PFSK-1 (cell line): ENCODE measurements around the gene ATRNL1.

Source experiments
- FOXP2 ChIP-seq: optimal IDR thresholded peaks from 2 replicates; pipeline ENCODE3; 2011; ENCODE audit warnings: borderline replicate concordance, control low read depth, inconsistent platforms; ENCODE audit not compliant: insufficient read depth; ENCODE audit errors: extremely low read length, extremely low read depth
- POLR2AphosphoS5 ChIP-seq: IDR thresholded peaks from 2 replicates; pipeline ENCODE4 v1.6.1; 2012; ENCODE audit warnings: low read depth, mild to moderate bottlenecking, control low read depth, low read length, moderate library complexity
- REST ChIP-seq, 2 experiments: IDR thresholded peaks; 2 replicates each; pipeline versions ENCODE4 v1.6.1 to v1.8.0; 2011 to 2012; ENCODE audit warnings: low read depth in 2 of 2, low read length in 2 of 2, control low read depth in 1 of 2, inconsistent platforms in 1 of 2, mild to moderate bottlenecking in 1 of 2, moderate library complexity in 1 of 2; ENCODE audit not compliant: insufficient read depth in 1 of 2
- SIN3A ChIP-seq: IDR thresholded peaks from 2 replicates; pipeline ENCODE4 v1.6.1; 2012; ENCODE audit warnings: mild to moderate bottlenecking, low read length, moderate library complexity, borderline replicate concordance; ENCODE audit not compliant: insufficient read depth
- TAF1 ChIP-seq: IDR thresholded peaks from 2 replicates; pipeline ENCODE4 v1.6.1; 2012; ENCODE audit warnings: low read length, control low read depth, borderline replicate concordance; ENCODE audit not compliant: insufficient read depth

ATRNL1 gene

DNA sequence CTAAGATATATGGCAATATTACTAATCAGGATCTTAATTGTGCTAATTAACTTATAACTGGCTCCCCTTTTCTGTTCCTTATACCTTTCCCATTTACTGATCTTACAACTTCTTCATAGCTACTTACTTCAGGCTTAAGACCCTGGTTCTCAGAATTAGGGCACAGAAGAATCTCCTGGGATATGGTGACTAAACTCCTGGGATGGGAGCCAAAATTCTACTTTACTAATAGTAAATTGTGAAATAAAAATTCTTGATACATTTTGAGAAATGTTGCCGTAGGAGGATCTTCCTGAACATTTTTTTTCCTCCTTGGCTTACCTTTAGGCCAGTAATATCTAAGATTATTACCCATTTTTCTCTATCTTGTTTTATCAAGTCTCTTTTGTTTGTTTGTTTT is 309.5 kb downstream of the ATRNL1 start:
- TF ChIP-seq REST (IDR thresholded peaks at IDR 0.05; ENCODE audit: insufficient read depth in 1 of 2, low read depth in 2 of 2, low read length in 2 of 2) (no peak), FOXP2 (no peak), SIN3A (no peak), POLR2AphosphoS5 (no peak), TAF1 (no peak)

DNA sequence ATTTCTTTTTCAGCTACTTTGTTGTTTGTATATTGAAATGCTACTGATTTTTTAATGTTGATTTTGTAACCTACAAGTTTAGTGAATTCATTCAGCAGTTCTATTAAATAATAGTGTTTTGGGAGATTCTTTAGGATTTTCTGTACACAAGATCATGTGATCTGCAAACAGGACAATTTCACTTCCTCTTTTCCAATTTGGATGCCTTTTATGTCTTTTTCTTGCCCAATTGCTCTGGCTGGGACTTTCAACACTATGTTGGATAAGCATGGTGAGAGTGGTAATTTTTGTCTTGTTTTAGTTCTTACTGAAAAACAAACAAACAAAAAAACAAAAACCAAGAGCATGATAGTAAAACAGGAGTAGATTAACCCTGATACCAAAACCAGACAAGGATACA is 316.2 kb downstream of the ATRNL1 start:
- TF ChIP-seq TAF1: no peak
- TF ChIP-seq SIN3A: no peak

DNA sequence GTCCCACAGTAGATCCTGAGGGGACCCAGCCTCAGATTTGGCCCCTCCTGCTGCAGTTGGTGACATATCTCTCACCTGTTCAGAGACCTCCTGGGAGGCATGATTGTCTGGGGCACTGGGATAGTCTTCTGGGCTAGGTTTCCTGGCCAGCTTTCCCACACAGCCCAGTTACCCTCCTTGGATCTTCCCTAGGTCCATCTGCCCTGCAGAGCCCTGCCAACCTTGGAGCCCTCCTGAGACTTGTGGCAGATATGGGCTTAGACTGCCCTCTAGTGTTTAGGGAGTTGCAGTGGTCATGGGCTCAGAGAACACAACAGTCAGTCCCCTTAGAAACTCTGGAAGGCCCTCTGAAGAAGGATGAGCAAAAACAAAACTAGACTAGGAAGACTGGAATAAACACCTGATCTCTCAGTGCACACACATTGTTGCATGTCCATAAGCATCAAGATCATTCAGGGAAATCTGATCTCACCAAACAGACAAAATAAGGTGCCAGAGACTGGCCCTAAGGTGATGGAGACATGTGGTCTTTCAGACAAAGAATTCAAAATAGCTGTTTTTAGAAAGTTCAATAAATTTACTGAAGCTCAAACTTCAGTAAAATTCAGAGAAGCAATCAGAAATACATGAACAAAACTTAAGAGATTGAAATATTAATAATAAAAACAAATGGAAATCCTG is 324.6 kb downstream of the ATRNL1 start:
- TF ChIP-seq REST (IDR thresholded peaks at IDR 0.05; ENCODE audit: insufficient read depth in 1 of 2, low read depth in 2 of 2, low read length in 2 of 2) (no peak), POLR2AphosphoS5 (no peak)

DNA sequence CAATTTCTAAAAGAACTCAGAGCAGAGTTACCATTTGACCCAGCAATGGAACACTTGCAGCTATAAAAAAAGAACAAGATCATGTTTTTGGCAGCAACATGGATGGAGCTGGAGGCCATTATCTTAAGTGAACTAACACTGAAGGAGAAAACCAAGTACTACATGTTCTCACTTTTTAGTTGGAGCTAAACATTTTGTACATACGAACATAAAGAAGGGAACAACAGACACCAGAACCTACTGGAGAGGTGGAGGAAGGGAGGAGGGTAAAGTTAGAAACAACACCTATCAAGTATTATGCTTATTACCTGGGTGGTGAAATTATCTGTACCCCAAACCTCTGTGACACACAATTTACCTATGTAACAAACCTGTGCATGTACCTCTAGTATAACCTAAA is 329.5 kb downstream of the ATRNL1 start:
- TF ChIP-seq SIN3A (no peak), REST (IDR thresholded peaks at IDR 0.05; ENCODE audit: insufficient read depth in 1 of 2, low read depth in 2 of 2, low read length in 2 of 2) (no peak), TAF1 (no peak), POLR2AphosphoS5 (no peak), FOXP2 (no peak)

GRCh38 chr10:115427611-115428010 is 334.4 kb downstream of the ATRNL1 start:
- TF ChIP-seq SIN3A (no peak), POLR2AphosphoS5 (no peak), FOXP2 (no peak), TAF1 (no peak), REST (IDR thresholded peaks at IDR 0.05; ENCODE audit: insufficient read depth in 1 of 2, low read depth in 2 of 2, low read length in 2 of 2) (no peak)
